ENCODE results near the gene LRRC41. TPM values are rescaled to one million over a fixed set of nuclear protein-coding genes. Genes with fewer than 3 reads are reported as not detected.

The LRRC41 gene
- total and polyA plus RNA-seq, 2 experiments from 2014 or later, result 20.1 to 69.4 TPM

DNA sequence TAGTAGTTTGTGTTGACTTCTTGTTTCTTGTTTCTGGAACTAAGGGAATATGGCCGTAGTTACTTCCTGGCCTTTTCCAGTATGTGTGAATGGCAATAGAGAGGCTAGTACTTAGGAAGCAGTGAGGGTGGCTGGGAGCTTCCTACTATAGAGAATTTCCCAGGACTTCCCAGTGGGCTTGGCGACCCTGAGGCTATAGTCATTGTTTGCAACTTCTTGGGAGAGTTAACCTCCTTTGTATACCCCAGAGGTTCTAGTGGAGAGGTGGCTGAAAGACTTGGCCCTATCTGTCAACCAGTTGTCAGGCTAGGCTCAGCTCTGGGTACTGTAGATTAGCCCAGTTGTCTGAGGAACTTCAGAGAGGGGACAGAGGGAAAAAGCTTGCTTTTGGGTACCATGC is 40.3 kb downstream of the LRRC41 start:
- DNase-seq (ENCODE audit: low spot score), result no peak
- TF ChIP-seq, protein P1, sequence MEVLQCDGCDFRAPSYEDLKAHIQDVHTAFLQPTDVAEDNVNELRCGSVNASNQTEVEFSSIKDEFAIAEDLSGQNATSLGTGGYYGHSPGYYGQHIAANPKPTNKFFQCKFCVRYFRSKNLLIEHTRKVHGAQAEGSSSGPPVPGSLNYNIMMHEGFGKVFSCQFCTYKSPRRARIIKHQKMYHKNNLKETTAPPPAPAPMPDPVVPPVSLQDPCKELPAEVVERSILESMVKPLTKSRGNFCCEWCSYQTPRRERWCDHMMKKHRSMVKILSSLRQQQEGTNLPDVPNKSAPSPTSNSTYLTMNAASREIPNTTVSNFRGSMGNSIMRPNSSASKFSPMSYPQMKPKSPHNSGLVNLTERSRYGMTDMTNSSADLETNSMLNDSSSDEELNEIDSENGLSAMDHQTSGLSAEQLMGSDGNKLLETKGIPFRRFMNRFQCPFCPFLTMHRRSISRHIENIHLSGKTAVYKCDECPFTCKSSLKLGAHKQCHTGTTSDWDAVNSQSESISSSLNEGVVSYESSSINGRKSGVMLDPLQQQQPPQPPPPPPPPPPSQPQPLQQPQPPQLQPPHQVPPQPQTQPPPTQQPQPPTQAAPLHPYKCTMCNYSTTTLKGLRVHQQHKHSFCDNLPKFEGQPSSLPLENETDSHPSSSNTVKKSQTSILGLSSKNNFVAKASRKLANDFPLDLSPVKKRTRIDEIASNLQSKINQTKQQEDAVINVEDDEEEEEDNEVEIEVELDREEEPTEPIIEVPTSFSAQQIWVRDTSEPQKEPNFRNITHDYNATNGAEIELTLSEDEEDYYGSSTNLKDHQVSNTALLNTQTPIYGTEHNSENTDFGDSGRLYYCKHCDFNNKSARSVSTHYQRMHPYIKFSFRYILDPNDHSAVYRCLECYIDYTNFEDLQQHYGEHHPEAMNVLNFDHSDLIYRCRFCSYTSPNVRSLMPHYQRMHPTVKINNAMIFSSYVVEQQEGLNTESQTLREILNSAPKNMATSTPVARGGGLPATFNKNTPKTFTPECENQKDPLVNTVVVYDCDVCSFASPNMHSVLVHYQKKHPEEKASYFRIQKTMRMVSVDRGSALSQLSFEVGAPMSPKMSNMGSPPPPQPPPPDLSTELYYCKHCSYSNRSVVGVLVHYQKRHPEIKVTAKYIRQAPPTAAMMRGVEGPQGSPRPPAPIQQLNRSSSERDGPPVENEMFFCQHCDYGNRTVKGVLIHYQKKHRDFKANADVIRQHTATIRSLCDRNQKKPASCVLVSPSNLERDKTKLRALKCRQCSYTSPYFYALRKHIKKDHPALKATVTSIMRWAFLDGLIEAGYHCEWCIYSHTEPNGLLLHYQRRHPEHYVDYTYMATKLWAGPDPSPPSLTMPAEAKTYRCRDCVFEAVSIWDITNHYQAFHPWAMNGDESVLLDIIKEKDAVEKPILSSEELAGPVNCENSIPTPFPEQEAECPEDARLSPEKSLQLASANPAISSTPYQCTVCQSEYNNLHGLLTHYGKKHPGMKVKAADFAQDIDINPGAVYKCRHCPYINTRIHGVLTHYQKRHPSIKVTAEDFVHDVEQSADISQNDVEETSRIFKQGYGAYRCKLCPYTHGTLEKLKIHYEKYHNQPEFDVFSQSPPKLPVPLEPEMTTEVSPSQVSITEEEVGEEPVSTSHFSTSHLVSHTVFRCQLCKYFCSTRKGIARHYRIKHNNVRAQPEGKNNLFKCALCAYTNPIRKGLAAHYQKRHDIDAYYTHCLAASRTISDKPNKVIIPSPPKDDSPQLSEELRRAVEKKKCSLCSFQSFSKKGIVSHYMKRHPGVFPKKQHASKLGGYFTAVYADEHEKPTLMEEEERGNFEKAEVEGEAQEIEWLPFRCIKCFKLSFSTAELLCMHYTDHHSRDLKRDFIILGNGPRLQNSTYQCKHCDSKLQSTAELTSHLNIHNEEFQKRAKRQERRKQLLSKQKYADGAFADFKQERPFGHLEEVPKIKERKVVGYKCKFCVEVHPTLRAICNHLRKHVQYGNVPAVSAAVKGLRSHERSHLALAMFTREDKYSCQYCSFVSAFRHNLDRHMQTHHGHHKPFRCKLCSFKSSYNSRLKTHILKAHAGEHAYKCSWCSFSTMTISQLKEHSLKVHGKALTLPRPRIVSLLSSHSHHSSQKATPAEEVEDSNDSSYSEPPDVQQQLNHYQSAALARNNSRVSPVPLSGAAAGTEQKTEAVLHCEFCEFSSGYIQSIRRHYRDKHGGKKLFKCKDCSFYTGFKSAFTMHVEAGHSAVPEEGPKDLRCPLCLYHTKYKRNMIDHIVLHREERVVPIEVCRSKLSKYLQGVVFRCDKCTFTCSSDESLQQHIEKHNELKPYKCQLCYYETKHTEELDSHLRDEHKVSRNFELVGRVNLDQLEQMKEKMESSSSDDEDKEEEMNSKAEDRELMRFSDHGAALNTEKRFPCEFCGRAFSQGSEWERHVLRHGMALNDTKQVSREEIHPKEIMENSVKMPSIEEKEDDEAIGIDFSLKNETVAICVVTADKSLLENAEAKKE (CRISPR knock-in tag; IDR thresholded peaks at IDR 0.05), result no peak
- no peak for TF ChIP-seq NANOG (IDR thresholded peaks at IDR 0.05; ENCODE audit: borderline replicate concordance)
- no peak for TF ChIP-seq JUNB (IDR thresholded peaks at IDR 0.05; ENCODE audit: unreplicated experiment)
- TF ChIP-seq CREB1 (CRISPR knock-in tag; IDR thresholded peaks at IDR 0.05; ENCODE audit: low read depth), result no peak
- no peak for TF ChIP-seq ZNF331 (CRISPR knock-in tag; IDR thresholded peaks at IDR 0.05; ENCODE audit: low read depth)
- TF ChIP-seq, protein P2, sequence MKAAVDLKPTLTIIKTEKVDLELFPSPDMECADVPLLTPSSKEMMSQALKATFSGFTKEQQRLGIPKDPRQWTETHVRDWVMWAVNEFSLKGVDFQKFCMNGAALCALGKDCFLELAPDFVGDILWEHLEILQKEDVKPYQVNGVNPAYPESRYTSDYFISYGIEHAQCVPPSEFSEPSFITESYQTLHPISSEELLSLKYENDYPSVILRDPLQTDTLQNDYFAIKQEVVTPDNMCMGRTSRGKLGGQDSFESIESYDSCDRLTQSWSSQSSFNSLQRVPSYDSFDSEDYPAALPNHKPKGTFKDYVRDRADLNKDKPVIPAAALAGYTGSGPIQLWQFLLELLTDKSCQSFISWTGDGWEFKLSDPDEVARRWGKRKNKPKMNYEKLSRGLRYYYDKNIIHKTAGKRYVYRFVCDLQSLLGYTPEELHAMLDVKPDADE (IDR thresholded peaks at IDR 0.05), result no peak
- no peak for TF ChIP-seq EZH2phosphoT487 (IDR thresholded peaks at IDR 0.05; ENCODE audit: unreplicated experiment)
- TF ChIP-seq, protein P3, sequence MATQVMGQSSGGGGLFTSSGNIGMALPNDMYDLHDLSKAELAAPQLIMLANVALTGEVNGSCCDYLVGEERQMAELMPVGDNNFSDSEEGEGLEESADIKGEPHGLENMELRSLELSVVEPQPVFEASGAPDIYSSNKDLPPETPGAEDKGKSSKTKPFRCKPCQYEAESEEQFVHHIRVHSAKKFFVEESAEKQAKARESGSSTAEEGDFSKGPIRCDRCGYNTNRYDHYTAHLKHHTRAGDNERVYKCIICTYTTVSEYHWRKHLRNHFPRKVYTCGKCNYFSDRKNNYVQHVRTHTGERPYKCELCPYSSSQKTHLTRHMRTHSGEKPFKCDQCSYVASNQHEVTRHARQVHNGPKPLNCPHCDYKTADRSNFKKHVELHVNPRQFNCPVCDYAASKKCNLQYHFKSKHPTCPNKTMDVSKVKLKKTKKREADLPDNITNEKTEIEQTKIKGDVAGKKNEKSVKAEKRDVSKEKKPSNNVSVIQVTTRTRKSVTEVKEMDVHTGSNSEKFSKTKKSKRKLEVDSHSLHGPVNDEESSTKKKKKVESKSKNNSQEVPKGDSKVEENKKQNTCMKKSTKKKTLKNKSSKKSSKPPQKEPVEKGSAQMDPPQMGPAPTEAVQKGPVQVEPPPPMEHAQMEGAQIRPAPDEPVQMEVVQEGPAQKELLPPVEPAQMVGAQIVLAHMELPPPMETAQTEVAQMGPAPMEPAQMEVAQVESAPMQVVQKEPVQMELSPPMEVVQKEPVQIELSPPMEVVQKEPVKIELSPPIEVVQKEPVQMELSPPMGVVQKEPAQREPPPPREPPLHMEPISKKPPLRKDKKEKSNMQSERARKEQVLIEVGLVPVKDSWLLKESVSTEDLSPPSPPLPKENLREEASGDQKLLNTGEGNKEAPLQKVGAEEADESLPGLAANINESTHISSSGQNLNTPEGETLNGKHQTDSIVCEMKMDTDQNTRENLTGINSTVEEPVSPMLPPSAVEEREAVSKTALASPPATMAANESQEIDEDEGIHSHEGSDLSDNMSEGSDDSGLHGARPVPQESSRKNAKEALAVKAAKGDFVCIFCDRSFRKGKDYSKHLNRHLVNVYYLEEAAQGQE (IDR thresholded peaks at IDR 0.05; ENCODE audit: unreplicated experiment), result no peak
- TF ChIP-seq POLR2AphosphoS5 (IDR thresholded peaks at IDR 0.05; ENCODE audit: low read depth), result no peak
- H3K36me3 Mint-ChIP-seq (ENCODE audit: low read depth), result peaks cover 92% of the 10 kb centered on the region
- no peak for ATAC-seq
- H3K4me3 ChIP-seq, result no peak overlapping the region
- no peak overlapping the region for H3K27ac Mint-ChIP-seq
- no peak overlapping the region for H3K27ac ChIP-seq (ENCODE audit: low read depth)
- no peak overlapping the region for H3K4me2 ChIP-seq
- 0 out of 2 replicates have a peak, but pooled peaks cover 9% of the 10 kb centered on the region for H3F3A ChIP-seq (replicated peaks; ENCODE audit: low read depth)
- no peaks in the 10 kb centered on the region for H3K9me3 Mint-ChIP-seq
- peaks cover 6% of the 10 kb centered on the region for H3K27me3 Mint-ChIP-seq (ENCODE audit: insufficient read depth, low read depth, poor library complexity)
- H3K27me3 ChIP-seq (ENCODE audit: insufficient read depth), result no peaks in the 10 kb centered on the region
- H3K36me3 ChIP-seq (ENCODE audit: insufficient read depth), result peaks cover 67% of the 10 kb centered on the region
- H3K4me1 ChIP-seq (ENCODE audit: insufficient read depth), result no peaks in the 10 kb centered on the region
- H3K79me2 ChIP-seq (replicated peaks; ENCODE audit: insufficient read depth), result no peaks in the 10 kb centered on the region
- no peak overlapping the region for H3K4me3 Mint-ChIP-seq
- H4K20me1 ChIP-seq (replicated peaks; ENCODE audit: insufficient read depth), result peaks cover 22% of the 10 kb centered on the region
- no peaks in the 10 kb centered on the region for H3K4me1 Mint-ChIP-seq
- no peak overlapping the region for H2AFZ ChIP-seq
- H3K9me2 ChIP-seq (ENCODE audit: insufficient read depth), result no peaks in the 10 kb centered on the region

Measured in GM23338 (cell line).